GM21447 (cell line): ENCODE results near the gene PDXK.
"Not testable (repeated sequence)": the region's sequence is repeated elsewhere in the genome, so short reads cannot be mapped to it uniquely, and the experiment has no call there.

Experiments used
- ATAC-seq: cut with Tn5 transposase; IDR thresholded peaks from one replicate; pipeline ENCODE4 v1.9.1; 2021; ENCODE audit not compliant: unreplicated experiment

PDXK gene

GRCh38 chr21:43718872-43719747 lies at the start of gene PDXK:
PDXK (plus strand) TSS chr21:43719129; CDS start chr21:43719295, 166 bp downstream.
- peak; percentile 42 for ATAC-seq

GRCh38 chr21:43669828-43670605 lies 48.9 kb upstream of the PDXK start:
- no peak for ATAC-seq

GRCh38 chr21:43675871-43676270 lies 43.1 kb upstream of the PDXK start:
- ATAC-seq = no peak

GRCh38 chr21:43676391-43676790 lies 42.5 kb upstream of the PDXK start:
- ATAC-seq = no peak

GRCh38 chr21:43679951-43680350 lies 39.0 kb upstream of the PDXK start:
- no peak for ATAC-seq

- ATAC-seq = not testable (repeated sequence)
These were observed 38.5 kb upstream of the PDXK start for GRCh38 chr21:43680421-43680820.

- no peak for ATAC-seq
These were observed 37.3 kb upstream of the PDXK start for GRCh38 chr21:43681650-43682049.

- no peak for ATAC-seq
These were observed 34.5 kb upstream of the PDXK start for GRCh38 chr21:43684424-43684823.

- no peak for ATAC-seq
These were observed 31.9 kb upstream of the PDXK start for GRCh38 chr21:43686811-43687565.

GRCh38 chr21:43687566-43688399 lies 31.1 kb upstream of the PDXK start:
- ATAC-seq = no peak

- no peak for ATAC-seq
These were observed 30.0 kb upstream of the PDXK start for GRCh38 chr21:43688906-43689305.

- no peak for ATAC-seq
These were observed 29.2 kb upstream of the PDXK start for GRCh38 chr21:43689556-43690337.

GRCh38 chr21:43690346-43690745 lies 28.6 kb upstream of the PDXK start:
- no peak for ATAC-seq

GRCh38 chr21:43691086-43691795 lies 27.7 kb upstream of the PDXK start:
- ATAC-seq = no peak

GRCh38 chr21:43691801-43692200 lies 27.1 kb upstream of the PDXK start:
- ATAC-seq = no peak

- no peak for ATAC-seq
These were observed 26.0 kb upstream of the PDXK start for GRCh38 chr21:43692949-43693348.

GRCh38 chr21:43693981-43694380 lies 24.9 kb upstream of the PDXK start:
- ATAC-seq = no peak

GRCh38 chr21:43694437-43695079 lies 24.4 kb upstream of the PDXK start:
- ATAC-seq = no peak

- ATAC-seq = no peak
These were observed 22.7 kb upstream of the PDXK start for GRCh38 chr21:43696214-43696613.
